ENCODE measurements around the gene MRI1.
"Not testable (repeated sequence)": the region's sequence is repeated elsewhere in the genome, so short reads cannot be mapped to it uniquely, and the experiment has no call there.

The MRI1 gene

DNA sequence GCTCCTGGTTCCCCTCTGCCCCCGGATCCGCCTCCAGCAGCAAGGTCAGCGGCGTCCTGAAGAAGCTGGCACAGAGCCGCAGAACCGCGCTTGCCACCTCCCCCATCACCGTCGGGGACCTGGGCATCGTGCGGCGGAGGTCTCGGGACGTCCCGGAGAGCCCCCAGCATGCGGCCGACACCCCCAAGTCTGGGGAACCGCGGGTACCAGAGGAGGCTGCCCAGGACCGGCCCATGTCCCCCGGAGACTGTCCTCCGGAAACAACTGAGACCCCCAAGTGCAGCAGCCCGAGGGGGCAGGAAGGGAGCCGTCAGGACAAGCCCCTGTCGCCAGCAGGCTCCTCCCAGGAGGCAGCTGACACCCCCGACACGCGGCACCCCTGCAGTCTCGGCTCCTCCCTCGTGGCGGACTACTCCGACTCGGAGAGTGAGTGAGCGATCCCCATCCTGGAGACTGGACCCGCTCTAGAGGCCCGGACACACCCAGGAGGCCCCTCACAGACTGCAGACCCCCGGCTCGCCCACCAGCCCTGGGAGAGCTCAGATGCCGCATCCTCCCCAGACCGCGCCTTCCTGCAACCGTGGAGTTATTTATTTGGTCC, 1.6 kb upstream of the MRI1 start:
- DNase-seq: no peak

DNA sequence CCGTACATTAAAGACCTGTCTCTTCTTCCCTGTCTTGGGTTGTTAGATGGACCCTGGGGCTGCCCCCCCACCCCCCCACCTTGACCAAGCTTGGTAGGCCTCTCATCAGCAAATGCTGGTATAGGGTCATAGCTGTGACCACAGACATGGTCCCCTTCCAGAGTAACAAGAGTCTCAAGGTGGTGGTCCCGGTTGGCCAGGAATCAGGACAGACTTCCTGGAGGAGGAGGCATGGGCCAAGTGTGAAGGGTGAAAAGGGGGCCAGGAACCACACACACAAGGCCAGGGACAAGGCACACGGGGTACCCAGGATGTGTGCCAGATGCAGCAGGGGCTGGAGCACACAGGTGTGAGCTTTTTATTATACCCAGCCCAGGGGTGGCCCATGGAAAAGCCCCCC, 1.1 kb upstream of the MRI1 start:
- no peak for DNase-seq

DNA sequence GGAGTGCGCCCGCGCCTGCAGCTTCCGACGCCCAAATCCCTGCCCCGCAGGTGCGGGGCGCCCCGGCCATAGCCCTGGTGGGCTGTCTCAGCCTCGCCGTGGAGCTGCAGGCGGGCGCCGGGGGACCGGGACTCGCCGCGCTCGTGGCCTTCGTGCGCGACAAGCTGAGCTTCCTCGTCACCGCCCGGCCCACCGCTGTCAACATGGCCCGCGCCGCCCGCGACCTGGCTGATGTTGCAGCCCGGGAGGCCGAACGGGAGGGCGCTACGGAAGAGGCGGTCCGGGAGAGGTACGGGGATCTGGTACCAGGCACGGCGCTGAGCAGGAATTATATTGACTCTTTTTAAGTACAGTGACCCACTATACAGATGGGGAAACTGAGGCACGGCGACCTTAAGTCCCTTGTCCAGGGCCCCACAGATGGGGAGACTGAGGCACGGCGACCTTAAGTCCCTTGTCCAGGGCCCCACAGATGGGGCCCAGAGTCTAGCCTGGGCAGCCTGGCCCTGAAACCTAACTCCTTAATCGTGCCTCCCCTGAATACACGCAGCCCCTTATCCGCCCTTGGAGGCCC, 586 bp downstream of the MRI1 start:
- peak; percentile 53 for DNase-seq

DNA sequence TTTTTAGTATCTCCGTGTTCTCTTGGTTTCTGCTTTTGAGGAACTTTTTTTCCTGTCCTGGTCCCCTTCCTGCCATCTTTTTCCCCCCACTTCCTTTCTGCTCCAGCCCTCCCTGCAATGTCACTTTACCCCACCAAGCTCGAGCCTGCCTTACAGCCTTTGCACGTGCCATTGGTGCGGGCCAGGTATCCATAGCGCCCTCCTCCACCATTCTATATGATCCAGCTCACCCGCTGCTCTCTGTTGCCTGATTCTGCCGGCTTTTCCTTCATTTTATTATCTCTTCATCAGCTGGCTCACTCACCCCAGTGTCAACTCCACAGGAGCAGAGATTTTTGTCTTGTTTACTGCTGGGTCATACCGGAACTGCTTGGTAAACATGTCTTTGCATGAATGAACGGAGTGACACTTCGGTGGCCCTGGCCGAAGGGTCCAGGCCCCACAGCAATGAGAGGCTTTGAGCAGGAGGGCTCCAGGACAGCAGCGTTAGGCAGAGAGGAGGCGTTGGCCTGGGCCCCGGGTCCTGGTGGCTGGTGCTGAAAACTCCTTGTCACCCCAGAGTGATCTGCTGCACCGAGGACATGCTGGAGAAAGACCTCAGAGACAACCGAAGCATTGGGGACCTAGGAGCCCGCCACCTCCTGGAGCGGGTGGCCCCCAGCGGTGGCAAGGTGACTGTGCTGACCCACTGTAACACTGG, 1.2 kb downstream of the MRI1 start:
- DNase-seq: no peak

DNA sequence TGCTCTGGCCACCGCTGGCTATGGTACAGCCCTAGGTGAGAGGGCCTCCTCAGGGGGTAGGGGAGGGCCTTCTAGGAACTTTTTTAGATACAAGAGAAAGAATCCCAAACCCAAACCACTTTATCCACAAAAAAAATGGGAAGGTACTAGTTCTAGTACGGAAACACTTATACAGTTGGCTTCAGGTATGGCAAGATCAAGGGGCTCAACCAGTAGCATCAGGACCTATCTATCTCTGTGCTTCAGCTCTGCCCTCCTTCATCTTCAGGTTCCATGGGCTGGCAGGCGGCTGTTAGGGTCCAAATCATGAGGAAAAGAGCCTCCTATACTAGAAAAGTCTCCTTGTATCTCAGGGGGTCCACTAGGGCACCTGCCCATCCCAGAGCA, 1.8 kb downstream of the MRI1 start:
- no peak for DNase-seq

DNA sequence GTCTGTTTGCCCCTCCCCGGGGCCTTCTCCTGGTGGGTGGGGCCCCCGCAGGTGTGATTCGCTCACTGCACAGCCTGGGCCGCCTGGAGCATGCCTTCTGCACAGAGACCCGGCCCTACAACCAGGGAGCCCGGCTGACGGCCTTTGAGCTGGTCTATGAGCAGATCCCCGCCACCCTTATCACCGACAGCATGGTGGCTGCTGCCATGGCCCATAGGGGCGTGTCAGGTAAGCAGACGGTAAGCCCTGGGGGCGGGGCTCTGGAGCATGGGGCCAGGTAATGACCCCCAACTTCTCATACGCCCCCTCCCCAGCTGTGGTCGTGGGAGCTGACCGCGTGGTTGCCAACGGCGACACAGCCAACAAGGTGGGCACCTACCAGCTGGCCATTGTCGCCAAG, 4.2 kb downstream of the MRI1 start:
- no peak for DNase-seq

DNA sequence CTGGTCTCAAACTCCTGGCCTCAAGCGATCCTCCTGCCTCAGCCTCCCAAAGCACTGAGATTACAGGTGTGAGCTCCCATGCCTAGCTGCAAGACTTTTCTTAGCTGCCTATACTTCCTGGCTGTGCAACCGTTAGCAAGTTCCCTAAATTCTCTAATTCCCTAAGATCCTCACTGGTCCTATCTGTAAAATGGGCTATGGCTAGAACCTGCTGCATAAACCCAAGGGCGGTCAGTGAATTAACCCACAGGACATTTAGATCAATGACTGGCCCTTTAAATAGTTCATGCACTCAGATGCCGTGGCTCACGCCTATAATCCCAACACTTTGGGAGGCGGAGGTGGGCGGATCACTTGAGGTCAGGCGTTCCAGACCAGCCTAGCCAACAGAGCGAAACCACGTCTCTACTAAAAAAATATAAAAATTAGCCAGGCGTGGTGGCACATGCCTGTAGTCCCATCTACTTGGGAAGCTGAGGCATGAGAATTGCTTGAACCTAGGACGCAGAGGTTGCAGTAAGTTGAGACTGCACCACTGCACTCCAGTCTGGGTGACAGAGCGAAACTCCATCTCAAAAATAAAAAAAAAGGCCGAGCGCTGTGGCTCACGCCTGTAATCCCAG, 5.8 kb downstream of the MRI1 start:
- no peak for DNase-seq

DNA sequence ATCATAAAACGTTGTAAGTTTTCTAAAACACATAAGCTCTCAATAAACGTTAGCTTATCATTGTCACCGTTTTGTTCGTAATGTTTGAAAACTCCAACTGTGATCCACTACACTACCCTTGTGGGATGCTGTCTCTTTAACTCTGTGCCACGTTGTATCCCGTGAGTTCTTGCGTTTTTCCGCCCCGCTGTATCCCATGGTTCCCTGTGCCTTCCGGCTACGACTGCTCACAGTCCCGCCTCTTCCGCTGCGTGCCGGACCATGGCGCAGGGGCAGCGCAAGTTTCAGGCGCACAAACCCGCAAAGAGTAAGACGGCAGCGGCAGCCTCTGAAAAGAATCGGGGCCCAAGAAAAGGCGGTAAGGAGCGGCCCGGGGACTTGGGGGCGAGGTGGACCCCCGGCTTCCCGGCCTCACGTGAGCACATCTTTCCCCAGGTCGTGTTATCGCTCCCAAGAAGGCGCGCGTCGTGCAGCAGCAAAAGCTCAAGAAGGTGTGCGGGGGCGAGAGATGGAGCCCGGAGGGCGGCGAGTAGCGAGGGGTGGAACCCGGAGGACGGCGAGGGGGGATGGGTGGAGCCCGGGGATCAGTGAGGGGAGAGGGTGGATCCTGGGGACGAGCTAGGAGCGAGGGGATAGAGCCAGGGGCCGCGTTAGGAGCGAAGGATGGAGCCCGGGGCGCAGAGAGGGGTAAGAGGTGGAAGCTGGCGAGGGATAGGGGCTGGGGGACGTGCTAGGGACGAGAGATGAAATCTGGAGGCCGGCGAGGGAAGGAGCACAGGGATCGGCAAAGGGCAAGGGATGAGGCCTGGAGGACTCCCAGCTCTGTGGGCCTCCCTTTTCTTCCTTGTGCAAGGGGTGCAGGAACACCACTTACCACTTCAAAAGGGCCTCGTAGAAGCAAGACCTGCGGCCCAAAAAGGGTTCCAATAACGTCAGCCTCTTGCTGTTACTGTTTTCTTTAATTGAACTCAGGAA, 10.2 kb downstream of the MRI1 start, which contains the start of gene C19orf53:
Gene C19orf53 (plus strand): TSS at position 240 of the 975 bp plus-strand sequence. CDS start 22 bp downstream, at position 262.
- DNase-seq: peak; percentile 94

DNA sequence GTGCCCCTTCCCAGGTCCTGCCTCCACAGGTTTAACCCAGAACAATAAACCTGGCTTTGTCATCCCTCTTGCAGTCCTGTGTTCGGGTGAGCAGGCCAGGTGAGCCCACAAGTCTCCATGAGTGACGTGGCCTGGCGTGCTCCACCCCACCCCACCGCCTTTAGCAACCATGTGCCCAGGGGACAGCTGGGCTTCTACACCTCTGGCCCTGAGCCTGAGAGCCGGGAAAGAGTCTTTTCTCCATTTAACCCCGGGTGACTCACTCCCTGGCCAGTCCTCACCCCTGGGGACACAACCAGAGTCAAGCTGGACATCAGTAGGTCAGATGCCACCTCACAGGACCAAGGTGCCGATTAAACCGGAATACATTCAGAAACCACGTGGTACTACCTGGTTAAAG, 14.1 kb downstream of the MRI1 start:
- no peak for DNase-seq

DNA sequence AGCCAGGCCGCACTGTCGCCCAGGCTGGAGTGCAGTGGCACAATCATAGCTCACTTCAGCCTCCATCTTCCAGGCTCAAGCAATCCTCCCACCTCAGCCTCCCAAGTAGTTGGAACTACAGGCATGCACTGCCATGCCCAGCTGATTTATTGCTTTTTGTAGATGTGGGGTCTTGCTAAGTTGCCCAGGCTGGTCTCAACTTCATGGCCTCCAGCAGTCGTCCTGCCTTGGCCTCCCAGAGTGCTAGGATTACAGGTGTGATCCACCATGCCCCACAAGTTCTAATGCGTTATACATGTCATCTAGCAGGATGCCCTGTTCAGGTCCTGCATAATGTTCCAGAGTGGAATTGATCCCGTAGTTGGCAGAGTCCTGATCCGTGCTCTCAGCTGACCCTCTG, 14.5 kb downstream of the MRI1 start:
- DNase-seq: no peak

DNA sequence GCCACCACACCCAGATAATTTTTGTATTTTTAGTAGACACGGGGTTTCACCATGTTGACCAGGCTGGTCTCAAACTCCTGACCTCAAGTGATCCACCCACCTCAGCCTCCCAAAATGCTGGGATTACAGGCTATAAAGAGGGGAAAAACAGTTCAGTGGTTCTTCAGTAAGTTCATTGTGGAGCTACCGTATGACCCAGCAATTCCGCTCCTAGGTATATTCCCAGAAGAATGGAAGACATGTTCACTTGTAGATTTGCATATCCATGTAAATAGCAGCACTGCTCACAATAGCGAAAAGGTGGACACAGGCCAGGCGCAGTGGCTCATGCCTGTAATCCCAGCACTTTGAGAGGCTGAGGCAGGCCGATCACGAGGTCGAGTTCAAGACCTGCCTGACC, 15.5 kb downstream of the MRI1 start:
- not testable (repeated sequence) for DNase-seq

DNA sequence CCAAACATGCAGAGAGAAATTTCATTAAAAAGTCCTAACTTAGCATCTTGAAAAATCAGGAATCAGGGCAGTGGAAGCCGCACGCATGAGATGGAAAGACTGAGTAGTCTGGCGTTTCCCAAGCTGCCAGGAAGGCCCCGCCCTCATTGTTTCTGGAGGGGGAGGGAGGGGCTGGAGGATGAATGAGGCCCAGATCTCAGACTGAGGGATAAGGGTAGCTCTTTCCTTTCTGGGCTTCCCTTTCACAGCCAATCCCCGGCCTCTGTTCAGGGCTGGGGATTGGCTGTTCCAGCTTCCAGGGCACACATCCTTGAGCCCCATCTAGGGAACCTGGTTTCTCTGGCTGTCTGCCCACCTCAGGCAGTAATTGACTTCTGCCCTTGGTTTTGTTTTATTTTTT, 17.2 kb downstream of the MRI1 start:
- DNase-seq: peak; percentile 71

DNA sequence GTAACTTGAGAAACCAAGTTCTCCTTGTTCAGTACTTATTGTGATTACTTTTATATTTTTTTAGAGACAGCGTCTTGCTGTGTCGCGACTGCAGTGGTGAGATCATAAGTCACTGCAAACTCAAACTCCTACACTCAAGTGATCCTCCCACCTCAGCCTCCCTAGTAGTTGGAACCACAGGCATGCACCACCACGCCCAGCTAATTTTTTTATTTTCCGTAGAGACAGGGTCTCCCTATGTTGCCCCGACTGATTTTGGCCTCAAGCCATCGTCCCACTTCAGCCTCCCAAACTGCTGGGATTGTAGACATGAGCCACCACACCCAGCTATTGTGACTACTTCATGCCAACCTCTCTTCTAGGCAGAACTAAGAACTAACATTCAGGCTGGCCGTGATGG, 18.2 kb downstream of the MRI1 start:
- no peak for DNase-seq

DNA sequence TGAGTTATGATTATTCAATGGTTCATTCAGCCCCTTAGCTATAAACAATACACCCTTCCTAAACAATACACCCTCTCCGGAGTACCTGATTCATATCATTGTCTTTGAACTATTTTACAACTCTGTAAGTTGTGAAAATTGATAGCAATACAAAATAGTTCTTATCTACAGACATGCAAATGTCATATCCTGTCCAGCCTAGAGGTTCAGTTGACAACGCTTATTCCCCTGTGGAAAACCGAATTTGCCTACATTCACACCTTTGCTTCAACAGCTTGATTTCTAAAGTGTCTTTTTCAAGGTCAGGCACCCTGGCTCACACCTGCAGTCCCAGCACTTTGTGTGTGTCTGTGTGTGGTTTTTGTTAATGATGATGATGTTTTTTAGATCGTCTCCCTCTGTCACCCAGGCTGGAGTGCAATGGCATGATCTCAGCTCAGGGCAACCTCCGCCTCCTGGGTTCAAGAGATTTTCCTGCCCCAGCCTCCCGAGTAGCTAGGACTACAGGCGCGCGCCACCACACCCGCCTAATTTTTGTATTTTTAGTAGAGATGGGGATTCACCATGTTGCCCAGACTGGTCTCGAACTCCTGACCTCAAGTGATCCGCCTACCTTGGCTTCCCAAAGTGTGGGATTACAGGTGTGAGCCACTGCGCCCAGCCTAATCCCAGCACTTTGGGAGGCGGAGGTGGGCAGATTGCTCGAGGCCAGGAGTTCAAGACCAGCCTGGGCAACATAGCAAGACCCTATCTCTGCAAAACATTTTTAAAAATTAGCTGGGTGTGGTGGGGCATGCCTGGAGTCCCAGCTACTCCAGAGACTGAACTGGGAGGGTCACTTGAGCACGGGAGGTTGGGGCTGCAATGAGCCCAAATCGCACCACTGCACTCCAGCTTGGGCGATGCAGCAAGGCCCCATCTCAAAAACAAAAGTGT, 19.5 kb downstream of the MRI1 start:
- no peak for DNase-seq

DNA sequence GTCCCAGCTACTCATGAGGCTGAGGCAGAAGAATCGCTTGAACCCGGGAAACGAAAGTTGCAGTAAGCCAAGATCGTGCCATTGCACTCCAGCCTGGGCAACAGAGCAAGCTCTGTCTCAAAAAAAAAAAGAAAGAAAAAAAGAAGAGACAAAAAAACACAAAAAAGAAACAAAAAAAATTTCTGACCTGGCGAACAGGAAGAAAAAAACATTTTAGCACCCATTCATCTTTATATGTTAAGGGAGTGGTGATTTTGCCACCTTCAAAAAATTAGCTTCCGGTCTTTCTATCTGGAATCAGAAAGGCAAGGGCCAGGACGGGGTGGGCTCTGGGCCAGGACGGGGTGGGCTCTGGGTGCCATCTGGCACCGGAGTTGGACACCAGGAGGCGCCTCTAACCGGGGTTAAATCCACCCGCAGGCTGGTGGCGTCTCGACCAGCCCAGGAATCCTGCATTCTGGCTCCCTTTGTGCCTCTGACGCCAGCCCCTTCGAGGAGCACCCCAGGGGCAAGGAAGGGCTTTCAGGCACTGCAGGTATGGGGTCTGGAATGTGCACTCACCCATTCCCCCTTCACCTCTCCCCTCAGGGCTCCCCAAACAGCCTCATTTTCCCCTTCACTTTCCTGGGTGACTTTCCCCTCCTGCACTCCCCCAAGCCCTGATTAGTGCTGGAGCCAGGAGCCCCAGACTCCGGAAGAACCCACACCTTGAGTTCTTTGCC, 20.6 kb downstream of the MRI1 start:
- DNase-seq: peak; percentile 84

DNA sequence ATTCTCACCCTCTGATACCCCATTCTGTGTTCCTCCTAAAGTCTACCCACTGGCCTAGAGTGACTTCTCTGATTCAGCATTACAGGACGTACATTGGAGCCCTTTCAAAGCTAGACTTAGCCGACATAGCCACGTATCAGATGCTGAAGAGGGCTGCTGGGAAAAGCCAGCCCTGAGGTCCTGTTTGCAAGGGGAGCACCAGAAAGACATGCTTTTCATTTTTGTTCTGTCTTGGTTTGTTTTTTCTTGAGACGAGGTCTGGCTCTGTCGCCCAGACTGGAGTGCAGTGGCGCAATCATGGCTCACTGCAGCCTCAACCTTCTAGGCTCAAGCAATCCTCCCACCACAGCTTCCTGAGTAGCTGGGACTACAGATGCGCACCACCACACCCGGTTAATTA, 24.7 kb downstream of the MRI1 start:
- DNase-seq: no peak

DNA sequence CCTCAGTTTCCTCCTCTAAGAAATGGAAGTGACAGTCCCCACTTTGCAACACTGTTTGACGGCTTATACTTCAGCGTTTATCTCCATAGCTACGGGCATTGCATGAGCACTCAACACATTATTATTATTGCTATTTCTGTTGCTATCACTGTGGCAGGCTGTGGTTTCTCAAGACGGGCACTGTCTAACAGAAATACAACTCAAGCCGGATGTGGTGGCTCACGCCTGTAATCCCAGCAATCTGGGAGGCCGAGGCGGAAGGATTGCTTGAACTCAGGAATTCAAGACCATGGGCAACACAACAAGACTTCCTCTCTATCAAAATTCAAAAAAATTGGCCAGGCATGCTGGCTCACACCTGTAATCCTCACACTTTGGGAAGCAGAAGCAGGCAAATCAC, 26.0 kb downstream of the MRI1 start:
- no peak for DNase-seq

DNA sequence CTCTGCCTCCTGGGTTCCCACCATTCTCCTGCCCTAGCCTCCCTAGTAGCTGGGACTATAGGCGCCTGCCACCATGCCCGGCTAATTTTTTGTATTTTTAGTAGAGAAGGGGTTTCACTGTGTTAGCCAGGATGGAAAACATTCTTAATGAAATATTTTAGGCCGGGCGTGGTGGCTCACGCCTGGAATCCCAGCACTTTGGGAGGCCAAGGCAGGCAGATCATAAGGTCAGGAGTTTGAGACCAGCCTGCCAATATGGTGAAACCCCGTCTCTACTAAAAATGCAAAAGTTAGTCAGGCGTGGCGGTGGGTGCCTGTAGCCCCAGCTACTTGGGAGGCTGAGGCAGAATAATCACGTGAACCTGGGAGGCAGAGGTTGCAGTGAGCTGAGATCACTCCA, 29.0 kb downstream of the MRI1 start:
- not testable (repeated sequence) for DNase-seq

DNA sequence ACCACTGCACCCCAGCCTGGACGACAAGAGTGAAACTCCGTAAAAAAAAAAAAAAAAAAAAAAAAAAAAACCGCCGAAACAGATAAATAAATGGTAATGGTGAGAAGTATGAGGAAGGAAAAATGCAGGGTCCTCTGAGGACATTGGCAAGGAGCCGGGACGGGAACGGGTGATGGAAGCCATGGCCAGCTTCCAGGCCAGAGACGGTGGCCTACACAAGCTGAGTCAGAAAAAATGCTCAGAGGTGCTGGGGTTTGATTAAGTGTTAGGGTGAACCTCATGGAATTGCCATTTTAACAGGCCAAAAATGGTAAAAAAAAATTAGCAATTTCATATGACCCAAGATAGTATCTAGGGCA, 30.1 kb downstream of the MRI1 start:
- DNase-seq: peak; percentile 36

DNA sequence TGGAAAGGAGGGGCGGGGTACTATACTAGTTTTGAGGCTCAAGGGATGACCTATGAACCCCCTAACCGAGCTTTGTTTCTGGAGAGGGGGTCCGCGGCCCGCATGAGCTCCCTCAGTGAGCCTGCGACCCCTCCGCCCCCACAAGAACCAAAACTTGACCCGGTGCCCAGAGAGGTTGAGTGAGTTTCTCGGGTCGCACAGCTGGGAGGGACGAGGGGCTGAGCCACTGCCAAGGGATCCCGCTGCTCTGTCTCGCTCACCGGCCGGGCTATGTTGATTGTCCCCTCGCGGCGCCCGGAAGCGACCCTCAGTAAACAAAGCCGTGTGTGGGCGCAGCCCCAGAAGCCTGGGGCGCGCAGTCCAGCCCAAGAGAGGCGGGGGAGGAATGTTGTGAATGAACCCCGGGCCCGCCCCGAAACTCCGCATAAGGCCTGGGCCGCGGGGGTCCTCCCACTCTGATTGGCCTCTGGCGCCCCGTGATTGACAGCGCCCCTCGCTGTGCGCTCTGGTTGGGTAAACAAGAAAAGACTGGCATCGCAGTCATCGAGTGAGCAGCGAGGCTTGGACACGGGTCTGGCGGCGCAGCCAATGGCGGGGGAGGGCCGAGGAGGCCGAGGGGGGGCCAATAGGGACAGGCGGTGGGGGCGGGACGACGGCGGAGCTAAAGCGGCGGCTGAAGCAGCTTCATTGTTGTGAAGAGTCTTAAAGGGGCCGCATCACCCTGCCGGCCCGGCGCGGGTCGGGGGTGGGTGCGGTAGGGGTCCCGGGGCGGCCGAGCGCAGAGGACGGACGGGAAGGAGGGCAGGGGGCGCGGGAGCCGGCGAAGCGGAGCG, 30.7 kb downstream of the MRI1 start, which contains the start of gene ZSWIM4:
Gene ZSWIM4 (plus strand): TSS at position 687 of the 833 bp plus-strand sequence. CDS start 206 bp downstream, outside the sequence.
- peak; percentile 100 for DNase-seq

Measured in NCI-H69 (cell line).